Liver (tissue), 3 donors: ENCODE data around the gene HOXC11.

Experiments
- EGR1 ChIP-seq, 2 donors: IDR thresholded peaks; 2 replicates each; pipeline ENCODE4 v1.6.1; 2016 to 2018; ENCODE audit warnings: antibody characterized with exemption in 2 of 2, low read depth in 2 of 2
- FOXA1 ChIP-seq: IDR thresholded peaks from 2 replicates; pipeline ENCODE4 v1.6.1; 2016; ENCODE audit warnings: antibody characterized with exemption
- FOXA2 ChIP-seq: IDR thresholded peaks from 2 replicates; pipeline ENCODE4 v1.6.1; 2016; ENCODE audit warnings: antibody characterized with exemption
- HNF4G ChIP-seq: IDR thresholded peaks from 2 replicates; pipeline ENCODE4 v1.6.1; 2016; ENCODE audit warnings: antibody characterized with exemption
- JUND ChIP-seq, 2 donors: IDR thresholded peaks; 2 replicates each; pipeline ENCODE4 v1.6.1; 2016; ENCODE audit warnings: antibody characterized with exemption in 2 of 2
- RAD21 ChIP-seq, 2 donors: IDR thresholded peaks; 2 replicates each; pipeline ENCODE4 v1.6.1; 2016; ENCODE audit warnings: antibody characterized with exemption in 2 of 2, mild to moderate bottlenecking in 2 of 2
- SP1 ChIP-seq: IDR thresholded peaks from 2 replicates; pipeline ENCODE4 v1.6.1; 2018; ENCODE audit warnings: antibody characterized with exemption, mild to moderate bottlenecking
- TF ChIP-seq, protein P1 (sequence below): fragments of 150-350 bp; IDR thresholded peaks from 2 replicates; pipeline ENCODE4 v1.5.1; 2017; ENCODE audit warnings: improper control_type of control experiment, low read depth, low read length; ENCODE audit not compliant: missing input control
- TF ChIP-seq, protein P2 (sequence below): IDR thresholded peaks from 2 replicates; pipeline ENCODE4 v1.6.1; 2016; ENCODE audit warnings: antibody characterized with exemption
- TF ChIP-seq, protein P3 (sequence below): IDR thresholded peaks from 2 replicates; pipeline ENCODE4 v1.6.1; 2016; ENCODE audit warnings: antibody characterized with exemption, mild to moderate bottlenecking
- TF ChIP-seq, protein P4 (sequence below): IDR thresholded peaks from 2 replicates; pipeline ENCODE4 v1.6.1; 2016; ENCODE audit warnings: antibody characterized with exemption
- donor health status: healthy.
- donor health status: healthy.

DNA sequence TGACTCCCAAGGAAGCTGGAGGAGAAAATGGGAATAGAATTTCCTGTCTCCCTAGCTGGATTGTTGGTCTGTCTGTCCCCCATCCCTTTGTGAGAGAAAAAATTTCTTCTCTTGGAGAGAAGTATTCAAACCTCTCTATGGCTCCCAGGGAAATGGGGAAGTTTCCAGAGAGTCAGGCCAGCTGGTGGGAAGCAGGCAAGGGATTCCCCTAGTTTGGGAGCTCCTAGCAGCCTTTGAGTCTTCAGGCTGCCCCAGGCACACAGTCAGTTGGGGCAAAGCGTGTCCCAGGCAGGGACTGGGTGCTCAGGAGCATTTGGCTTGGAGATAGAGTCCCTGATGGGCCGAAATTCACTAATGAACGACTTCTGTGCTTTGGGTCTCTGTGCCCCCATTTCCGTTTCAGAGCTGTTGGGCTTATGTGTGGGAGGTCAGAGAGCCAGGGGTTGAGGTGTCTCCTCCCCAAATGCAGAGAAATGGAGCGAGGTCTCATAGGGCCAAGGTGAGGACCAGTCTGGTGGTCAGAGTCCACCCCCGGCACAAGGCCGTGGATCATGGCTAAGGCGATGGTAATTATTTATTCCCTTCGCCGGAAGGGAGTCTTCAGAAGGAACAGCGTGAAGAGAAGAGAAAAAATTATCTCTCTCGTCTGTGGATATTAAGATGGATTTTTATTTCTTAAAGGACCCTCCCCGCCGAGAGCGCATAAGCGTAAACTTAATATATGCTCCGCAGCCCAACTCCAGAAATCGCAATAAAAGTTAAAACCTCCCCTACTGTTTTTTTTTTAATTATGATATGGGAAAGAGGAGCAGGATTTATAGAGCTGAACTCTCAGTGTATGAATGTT, 20.5 kb downstream of the HOXC11 start:
- TF ChIP-seq, protein P1, sequence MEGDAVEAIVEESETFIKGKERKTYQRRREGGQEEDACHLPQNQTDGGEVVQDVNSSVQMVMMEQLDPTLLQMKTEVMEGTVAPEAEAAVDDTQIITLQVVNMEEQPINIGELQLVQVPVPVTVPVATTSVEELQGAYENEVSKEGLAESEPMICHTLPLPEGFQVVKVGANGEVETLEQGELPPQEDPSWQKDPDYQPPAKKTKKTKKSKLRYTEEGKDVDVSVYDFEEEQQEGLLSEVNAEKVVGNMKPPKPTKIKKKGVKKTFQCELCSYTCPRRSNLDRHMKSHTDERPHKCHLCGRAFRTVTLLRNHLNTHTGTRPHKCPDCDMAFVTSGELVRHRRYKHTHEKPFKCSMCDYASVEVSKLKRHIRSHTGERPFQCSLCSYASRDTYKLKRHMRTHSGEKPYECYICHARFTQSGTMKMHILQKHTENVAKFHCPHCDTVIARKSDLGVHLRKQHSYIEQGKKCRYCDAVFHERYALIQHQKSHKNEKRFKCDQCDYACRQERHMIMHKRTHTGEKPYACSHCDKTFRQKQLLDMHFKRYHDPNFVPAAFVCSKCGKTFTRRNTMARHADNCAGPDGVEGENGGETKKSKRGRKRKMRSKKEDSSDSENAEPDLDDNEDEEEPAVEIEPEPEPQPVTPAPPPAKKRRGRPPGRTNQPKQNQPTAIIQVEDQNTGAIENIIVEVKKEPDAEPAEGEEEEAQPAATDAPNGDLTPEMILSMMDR: no peak
- TF ChIP-seq JUND (IDR thresholded peaks at IDR 0.05) (no peak), HNF4G (no peak), FOXA1 (no peak), RAD21 (IDR thresholded peaks at IDR 0.05) (no peak), EGR1 (IDR thresholded peaks at IDR 0.05; ENCODE audit: low read depth in 2 of 2) (no peak), SP1 (no peak), FOXA2 (no peak)
- TF ChIP-seq, protein P2, sequence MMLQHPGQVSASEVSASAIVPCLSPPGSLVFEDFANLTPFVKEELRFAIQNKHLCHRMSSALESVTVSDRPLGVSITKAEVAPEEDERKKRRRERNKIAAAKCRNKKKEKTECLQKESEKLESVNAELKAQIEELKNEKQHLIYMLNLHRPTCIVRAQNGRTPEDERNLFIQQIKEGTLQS: no peak
- TF ChIP-seq, protein P3, sequence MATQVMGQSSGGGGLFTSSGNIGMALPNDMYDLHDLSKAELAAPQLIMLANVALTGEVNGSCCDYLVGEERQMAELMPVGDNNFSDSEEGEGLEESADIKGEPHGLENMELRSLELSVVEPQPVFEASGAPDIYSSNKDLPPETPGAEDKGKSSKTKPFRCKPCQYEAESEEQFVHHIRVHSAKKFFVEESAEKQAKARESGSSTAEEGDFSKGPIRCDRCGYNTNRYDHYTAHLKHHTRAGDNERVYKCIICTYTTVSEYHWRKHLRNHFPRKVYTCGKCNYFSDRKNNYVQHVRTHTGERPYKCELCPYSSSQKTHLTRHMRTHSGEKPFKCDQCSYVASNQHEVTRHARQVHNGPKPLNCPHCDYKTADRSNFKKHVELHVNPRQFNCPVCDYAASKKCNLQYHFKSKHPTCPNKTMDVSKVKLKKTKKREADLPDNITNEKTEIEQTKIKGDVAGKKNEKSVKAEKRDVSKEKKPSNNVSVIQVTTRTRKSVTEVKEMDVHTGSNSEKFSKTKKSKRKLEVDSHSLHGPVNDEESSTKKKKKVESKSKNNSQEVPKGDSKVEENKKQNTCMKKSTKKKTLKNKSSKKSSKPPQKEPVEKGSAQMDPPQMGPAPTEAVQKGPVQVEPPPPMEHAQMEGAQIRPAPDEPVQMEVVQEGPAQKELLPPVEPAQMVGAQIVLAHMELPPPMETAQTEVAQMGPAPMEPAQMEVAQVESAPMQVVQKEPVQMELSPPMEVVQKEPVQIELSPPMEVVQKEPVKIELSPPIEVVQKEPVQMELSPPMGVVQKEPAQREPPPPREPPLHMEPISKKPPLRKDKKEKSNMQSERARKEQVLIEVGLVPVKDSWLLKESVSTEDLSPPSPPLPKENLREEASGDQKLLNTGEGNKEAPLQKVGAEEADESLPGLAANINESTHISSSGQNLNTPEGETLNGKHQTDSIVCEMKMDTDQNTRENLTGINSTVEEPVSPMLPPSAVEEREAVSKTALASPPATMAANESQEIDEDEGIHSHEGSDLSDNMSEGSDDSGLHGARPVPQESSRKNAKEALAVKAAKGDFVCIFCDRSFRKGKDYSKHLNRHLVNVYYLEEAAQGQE: no peak
- TF ChIP-seq, protein P4, sequence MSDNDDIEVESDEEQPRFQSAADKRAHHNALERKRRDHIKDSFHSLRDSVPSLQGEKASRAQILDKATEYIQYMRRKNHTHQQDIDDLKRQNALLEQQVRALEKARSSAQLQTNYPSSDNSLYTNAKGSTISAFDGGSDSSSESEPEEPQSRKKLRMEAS: no peak
